Endothelial cell of umbilical vein (primary cell): ENCODE results near the gene AMH. TPM values are rescaled to one million over a fixed set of nuclear protein-coding genes. Genes with fewer than 3 reads are reported as not detected.
A peak's percentile ranks its signal among the peaks of the same experiment; 100 is the strongest.

ENCODE experiments used
- BruUV-seq: library from RNA; stranded (reverse); fragments of 400-500 nt; replicated peaks from 2 replicates; lab custom pipeline; 2021; lab: Mats Ljungman, UMichigan
- CTCF ChIA-PET: fragments of 300-600, 350-600 bp; sonication (Branson Sonifier 250); formaldehyde crosslinking; loops from one replicate; lab custom pipeline; 2021; ENCODE audit warnings: antibody characterized with exemption, inconsistent platforms; lab: Charles Lee
- POLR2A ChIA-PET: fragments of 300-600, 350-600 bp; sonication (Branson Sonifier 250); formaldehyde crosslinking; loops from one replicate; lab custom pipeline; 2021; ENCODE audit warnings: antibody characterized with exemption, inconsistent platforms; lab: Charles Lee
- DNase-seq: peaks from one replicate; pipeline ENCODE4 v3.0.0-alpha.2; 2011; ENCODE audit warnings: low read depth, low spot score
- FAIRE-seq: peaks from 2 replicates; lab custom pipeline; 2011; peaks lifted over from hg19 to GRCh38; lab: Jason Lieb, UNC
- H2AFZ ChIP-seq: 2 replicates; pipeline ENCODE4 v1.6.0; 2012; ENCODE audit warnings: low read depth, low read length, control low read depth, inconsistent platforms
- H3K27ac ChIP-seq: 2 replicates; pipeline ENCODE4 v1.5.1; 2011; ENCODE audit warnings: low read depth, mild to moderate bottlenecking, control low read depth, low read length, moderate library complexity; ENCODE audit not compliant: insufficient read depth
- H3K27me3 ChIP-seq, 2 experiments: 2 replicates each; pipeline versions ENCODE4 v1.6.0 to v1.6.1; 2011; ENCODE audit warnings: low read length in 2 of 2, mixed read lengths in 1 of 2; ENCODE audit not compliant: control insufficient read depth in 2 of 2, insufficient read depth in 2 of 2
- H3K36me3 ChIP-seq, 2 experiments: 2 replicates in 1 of 2; 3 replicates in 1 of 2; pipeline ENCODE4 v1.5.1; 2011; ENCODE audit warnings: low read length in 2 of 2, mild to moderate bottlenecking in 1 of 2, moderate library complexity in 1 of 2; ENCODE audit not compliant: control insufficient read depth in 2 of 2, insufficient read depth in 2 of 2; ENCODE audit errors: extremely low read depth in 1 of 2
- H3K4me1 ChIP-seq: 3 replicates; pipeline ENCODE4 v1.5.1; 2011; ENCODE audit warnings: mild to moderate bottlenecking, low read length; ENCODE audit not compliant: control insufficient read depth, insufficient read depth; ENCODE audit errors: extremely low read depth
- H3K4me2 ChIP-seq: 2 replicates; pipeline ENCODE4 v1.6.1; 2011; ENCODE audit warnings: low read length, control low read depth, mixed read lengths; ENCODE audit not compliant: insufficient read depth
- H3K4me3 ChIP-seq, 3 experiments: fragments of 200-600 bp in 1 of 3; sonication (generic), shearing (Covaris generic) in 1 of 3; replicated peaks in 1 of 3; 2 replicates each; pipeline ENCODE4 v1.5.1; 2011 to 2016; ENCODE audit warnings: control low read depth in 3 of 3, low read length in 3 of 3, mild to moderate bottlenecking in 2 of 3, inconsistent platforms in 1 of 3, low read depth in 1 of 3, moderate library complexity in 1 of 3; ENCODE audit not compliant: insufficient read depth in 1 of 3
- H3K79me2 ChIP-seq: 2 replicates; pipeline ENCODE4 v1.6.0; 2012; ENCODE audit warnings: low read length, inconsistent platforms; ENCODE audit not compliant: control insufficient read depth, insufficient read depth
- H3K9ac ChIP-seq: replicated peaks from 2 replicates; pipeline ENCODE3; 2011; ENCODE audit warnings: low read length, control low read depth; ENCODE audit not compliant: insufficient read depth; ENCODE audit errors: extremely low read depth
- H3K9me1 ChIP-seq: replicated peaks from 3 replicates; pipeline ENCODE4 v1.6.0; 2011; ENCODE audit warnings: mild to moderate bottlenecking, low read length; ENCODE audit not compliant: control insufficient read depth, insufficient read depth; ENCODE audit errors: extremely low read depth
- H3K9me3 ChIP-seq: replicated peaks from 2 replicates; pipeline ENCODE4 v1.5.1; 2012; ENCODE audit warnings: low read length, inconsistent platforms; ENCODE audit not compliant: control insufficient read depth, insufficient read depth
- H4K20me1 ChIP-seq: replicated peaks from 2 replicates; pipeline ENCODE3; 2011; ENCODE audit warnings: mild to moderate bottlenecking, low read length; ENCODE audit not compliant: control insufficient read depth, insufficient read depth; ENCODE audit errors: extremely low read depth
- FOS ChIP-seq: IDR thresholded peaks from 2 replicates; pipeline ENCODE4 v1.6.1; 2011; ENCODE audit warnings: mild to moderate bottlenecking, low read length, moderate library complexity, borderline replicate concordance; ENCODE audit not compliant: insufficient read depth
- GATA2 ChIP-seq: IDR thresholded peaks from 2 replicates; pipeline ENCODE4 v1.7.0; 2011; ENCODE audit warnings: low read depth, mild to moderate bottlenecking, moderate library complexity, mixed read lengths, low read length; ENCODE audit not compliant: insufficient read length, insufficient read depth
- JUN ChIP-seq: IDR thresholded peaks from 2 replicates; pipeline ENCODE4 v1.6.1; 2011; ENCODE audit warnings: borderline replicate concordance, low read depth; ENCODE audit not compliant: insufficient read length, insufficient read depth
- MAX ChIP-seq: IDR thresholded peaks from 2 replicates; pipeline ENCODE4 v1.6.1; 2011; ENCODE audit not compliant: insufficient read depth, insufficient read length
- dilution Hi-C: fragments of 300-500 bp; cut with MboI; formaldehyde crosslinking; loops from one replicate; pipeline ENCODE4 v1.15.0; 2019; ENCODE audit warnings: low sequenced_read_pairs; ENCODE audit not compliant: extremely low pct_ligation_motif_present
- intact Hi-C: fragments of 100-400 bp; cut with micrococcal nuclease; formaldehyde crosslinking; loops from one replicate; pipeline ENCODE4 v1.10.0; 2022
- polyA plus RNA-seq, 4 experiments: library from polyadenylated mRNA; depleted of rRNA in 3 of 4; stranded (reverse) in 3 of 4; unstranded in 1 of 4; fragments of >200 nt; gene quantifications; 2 replicates each; pipeline versions ENCODE4 v1.2.1 to v1.2.3, GENCODE V29; 2011 to 2012; ENCODE audit warnings: missing spikeins in 1 of 4
- total RNA-seq: library from RNA; stranded (reverse); gene quantifications from 2 replicates; pipeline ENCODE4 v1.2.3, GENCODE V29; 2021

The AMH gene
- total and polyA plus RNA-seq, 2 donors (not counting 3 experiments of a cell fraction or from before 2014, with no cell fraction given): 3.3 to 9.6 TPM

GRCh38 chr19:2268480-2268830 is 19.3 kb downstream of the AMH start:
- TF ChIP-seq FOS (no peak), JUN (no peak), GATA2 (no peak)
- peaks cover 30% of the 10 kb centered on the region for H3K4me1 ChIP-seq
- FAIRE-seq: no peak
- no peaks in the 10 kb centered on the region for H4K20me1 ChIP-seq
- H3K4me3 ChIP-seq: peak overlapping the region in 2 of 3 experiments; percentile 64 to 86
- no peaks in the 10 kb centered on the region for H3K27me3 ChIP-seq
- POLR2A ChIA-PET: no interaction called here
- peak overlapping the region; percentile 32 for H3K9ac ChIP-seq
- peak overlapping the region; percentile 71 for H3K4me2 ChIP-seq
- no peak for DNase-seq
- intact Hi-C loops: no loop called here
- CTCF ChIA-PET: no interaction called here
- H3K9me1 ChIP-seq: no peaks in the 10 kb centered on the region
- H3K27ac ChIP-seq: no peak overlapping the region
- dilution Hi-C loops: no loop called here
- H3K79me2 ChIP-seq: peaks cover 38% of the 10 kb centered on the region
- peak overlapping the region; percentile 67 for H2AFZ ChIP-seq
- no peaks in the 10 kb centered on the region for H3K9me3 ChIP-seq
- H3K36me3 ChIP-seq: peaks cover 2 to 11% of the 10 kb centered on the region in 2 experiments
- no TSS peak for BruUV-seq

- POLR2A ChIA-PET: no interaction called here
- intact Hi-C loops: loop anchor here (1.0 kb wide), 2 partner anchors 33 to 102 kb away; partner anchors contain the start of genes PLEKHJ1 and SF3A2
- H3K27ac ChIP-seq: no peak overlapping the region
Measured at GRCh38 chr19:2268861-2269243, 19.7 kb downstream of the AMH start.

More at GRCh38 chr19:2268861-2269243, 19.7 kb downstream of the AMH start:
- dilution Hi-C loops: no loop called here
- no peaks in the 10 kb centered on the region for H3K9me3 ChIP-seq
- DNase-seq: no peak
- H3K79me2 ChIP-seq: peaks cover 40% of the 10 kb centered on the region
- CTCF ChIA-PET: no interaction called here
- H3K27me3 ChIP-seq: no peaks in the 10 kb centered on the region
- H3K9me1 ChIP-seq: no peaks in the 10 kb centered on the region
- no peak for FAIRE-seq
- no TSS peak for BruUV-seq
- peak overlapping the region; percentile 71 for H3K4me2 ChIP-seq
- H2AFZ ChIP-seq: peak overlapping the region; percentile 67
- H3K4me1 ChIP-seq: peaks cover 32% of the 10 kb centered on the region
- H4K20me1 ChIP-seq: no peaks in the 10 kb centered on the region
- TF ChIP-seq FOS (no peak), MAX (no peak), JUN (no peak)
- H3K36me3 ChIP-seq: peaks cover 2 to 11% of the 10 kb centered on the region in 2 experiments
- peak overlapping the region; percentile 58 to 86 (median 64) for H3K4me3 ChIP-seq
- peak overlapping the region; percentile 32 for H3K9ac ChIP-seq
